NT2/D1 (cell line): ENCODE measurements around the gene HK3.
A peak's percentile ranks its signal among the peaks of the same experiment; 100 is the strongest.

Experiments used
- DNase-seq: peaks from one replicate; pipeline ENCODE4 v3.0.0-alpha.2; 2011; ENCODE audit warnings: low read depth, low spot score
- H3K27me3 ChIP-seq: 2 replicates; pipeline ENCODE4 v1.6.0; 2011; ENCODE audit warnings: mild to moderate bottlenecking; ENCODE audit not compliant: insufficient read length, insufficient read depth
- H3K36me3 ChIP-seq: 2 replicates; pipeline ENCODE4 v1.6.1; 2011; ENCODE audit warnings: mild to moderate bottlenecking, low read length, mixed read lengths; ENCODE audit not compliant: insufficient read depth, insufficient read length
- H3K4me1 ChIP-seq: 2 replicates; pipeline ENCODE4 v1.5.1; 2011; ENCODE audit not compliant: insufficient read depth, insufficient read length
- H3K4me3 ChIP-seq: 2 replicates; pipeline ENCODE4 v1.5.1; 2011; ENCODE audit warnings: low read depth; ENCODE audit not compliant: insufficient read length
- H3K9ac ChIP-seq: 2 replicates; pipeline ENCODE4 v1.6.0; 2011; ENCODE audit warnings: low read depth; ENCODE audit not compliant: insufficient read length
- H3K9me3 ChIP-seq: 2 replicates; pipeline ENCODE4 v1.5.1; 2011; ENCODE audit warnings: mild to moderate bottlenecking, low read length; ENCODE audit not compliant: insufficient read depth
- SUZ12 ChIP-seq: IDR thresholded peaks from 2 replicates; pipeline ENCODE4 v1.6.1; 2011; ENCODE audit not compliant: insufficient read length, insufficient read depth; ENCODE audit errors: extremely low read depth
- YY1 ChIP-seq: IDR thresholded peaks from 2 replicates; pipeline ENCODE4 v1.6.1; 2011; ENCODE audit not compliant: insufficient read length, insufficient read depth
- ZNF274 ChIP-seq: IDR thresholded peaks from 2 replicates; pipeline ENCODE4 v1.6.1; 2011; ENCODE audit warnings: mild to moderate bottlenecking, low read depth, low read length

HK3 gene, protein sequence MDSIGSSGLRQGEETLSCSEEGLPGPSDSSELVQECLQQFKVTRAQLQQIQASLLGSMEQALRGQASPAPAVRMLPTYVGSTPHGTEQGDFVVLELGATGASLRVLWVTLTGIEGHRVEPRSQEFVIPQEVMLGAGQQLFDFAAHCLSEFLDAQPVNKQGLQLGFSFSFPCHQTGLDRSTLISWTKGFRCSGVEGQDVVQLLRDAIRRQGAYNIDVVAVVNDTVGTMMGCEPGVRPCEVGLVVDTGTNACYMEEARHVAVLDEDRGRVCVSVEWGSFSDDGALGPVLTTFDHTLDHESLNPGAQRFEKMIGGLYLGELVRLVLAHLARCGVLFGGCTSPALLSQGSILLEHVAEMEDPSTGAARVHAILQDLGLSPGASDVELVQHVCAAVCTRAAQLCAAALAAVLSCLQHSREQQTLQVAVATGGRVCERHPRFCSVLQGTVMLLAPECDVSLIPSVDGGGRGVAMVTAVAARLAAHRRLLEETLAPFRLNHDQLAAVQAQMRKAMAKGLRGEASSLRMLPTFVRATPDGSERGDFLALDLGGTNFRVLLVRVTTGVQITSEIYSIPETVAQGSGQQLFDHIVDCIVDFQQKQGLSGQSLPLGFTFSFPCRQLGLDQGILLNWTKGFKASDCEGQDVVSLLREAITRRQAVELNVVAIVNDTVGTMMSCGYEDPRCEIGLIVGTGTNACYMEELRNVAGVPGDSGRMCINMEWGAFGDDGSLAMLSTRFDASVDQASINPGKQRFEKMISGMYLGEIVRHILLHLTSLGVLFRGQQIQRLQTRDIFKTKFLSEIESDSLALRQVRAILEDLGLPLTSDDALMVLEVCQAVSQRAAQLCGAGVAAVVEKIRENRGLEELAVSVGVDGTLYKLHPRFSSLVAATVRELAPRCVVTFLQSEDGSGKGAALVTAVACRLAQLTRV

GRCh38 chr5:176899296-176899891 is at the start of gene HK3:
TSS of gene HK3 (minus strand) at chr5:176899346. CDS start at chr5:176896159, 3,187 bp downstream.
- TF ChIP-seq ZNF274 (no peak), YY1 (no peak), SUZ12 (no peak)
- peaks cover 27% of the 10 kb centered on the region for H3K36me3 ChIP-seq
- H3K27me3 ChIP-seq = no peaks in the 10 kb centered on the region
- H3K4me3 ChIP-seq = no peak within 1 kb of the TSS
- H3K4me1 ChIP-seq = no peaks in the 10 kb centered on the region
- H3K9me3 ChIP-seq = no peaks in the 10 kb centered on the region
- no peak for DNase-seq
- no peak within 1 kb of the TSS for H3K9ac ChIP-seq

DNA sequence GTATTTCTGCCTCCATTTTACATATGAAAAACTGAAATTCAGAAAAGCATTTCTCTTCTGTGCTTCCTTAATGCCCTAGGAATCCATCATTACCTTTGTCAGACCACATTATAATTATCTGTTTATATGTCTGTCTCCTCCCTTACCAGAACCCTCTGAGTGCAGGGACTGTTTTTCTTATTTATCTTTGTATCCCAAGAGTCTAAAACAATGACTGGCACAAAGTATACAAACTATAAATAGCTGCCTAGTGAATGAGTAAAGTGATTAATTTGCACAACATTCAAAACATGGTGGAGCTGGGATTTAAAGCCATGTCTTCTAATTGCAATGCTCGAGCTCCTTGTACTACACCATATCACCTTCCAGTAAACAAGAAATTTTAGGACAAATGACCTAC is 49.3 kb upstream of the HK3 start:
- peaks cover 7% of the 10 kb centered on the region for H3K27me3 ChIP-seq
- TF ChIP-seq ZNF274 (no peak), YY1 (no peak), SUZ12 (no peak)
- H3K4me3 ChIP-seq = no peak overlapping the region
- no peaks in the 10 kb centered on the region for H3K9me3 ChIP-seq
- no peaks in the 10 kb centered on the region for H3K4me1 ChIP-seq
- H3K36me3 ChIP-seq = peaks cover 37% of the 10 kb centered on the region
- no peak for DNase-seq
- H3K9ac ChIP-seq = no peak overlapping the region

DNA sequence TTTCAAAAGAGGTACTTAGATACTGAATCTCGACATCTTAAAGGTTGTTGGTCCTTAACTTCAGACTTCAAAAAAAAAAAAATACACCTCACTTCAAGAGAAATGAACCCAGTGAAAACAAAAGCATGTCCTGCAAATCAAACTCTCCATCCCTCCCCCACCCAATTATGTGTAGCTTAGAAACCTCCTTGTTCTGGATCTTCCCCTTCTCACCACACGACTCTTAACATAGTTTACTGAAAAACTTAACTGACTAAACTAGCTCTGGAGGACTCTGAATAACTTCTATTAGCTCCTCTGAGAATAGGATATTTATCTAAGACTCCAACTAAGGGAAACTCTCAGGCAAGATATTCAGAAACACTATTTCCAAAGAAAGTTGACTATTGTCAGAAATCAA is 48.7 kb upstream of the HK3 start:
- Histone ChIP-seq H3K27me3 (peaks cover 11% of the 10 kb centered on the region), H3K9ac (no peak overlapping the region), H3K4me1 (no peaks in the 10 kb centered on the region), H3K4me3 (no peak overlapping the region), H3K9me3 (no peaks in the 10 kb centered on the region), H3K36me3 (peaks cover 36% of the 10 kb centered on the region)
- no peak for TF ChIP-seq YY1
- no peak for TF ChIP-seq ZNF274
- TF ChIP-seq SUZ12 = no peak
- no peak for DNase-seq

DNA sequence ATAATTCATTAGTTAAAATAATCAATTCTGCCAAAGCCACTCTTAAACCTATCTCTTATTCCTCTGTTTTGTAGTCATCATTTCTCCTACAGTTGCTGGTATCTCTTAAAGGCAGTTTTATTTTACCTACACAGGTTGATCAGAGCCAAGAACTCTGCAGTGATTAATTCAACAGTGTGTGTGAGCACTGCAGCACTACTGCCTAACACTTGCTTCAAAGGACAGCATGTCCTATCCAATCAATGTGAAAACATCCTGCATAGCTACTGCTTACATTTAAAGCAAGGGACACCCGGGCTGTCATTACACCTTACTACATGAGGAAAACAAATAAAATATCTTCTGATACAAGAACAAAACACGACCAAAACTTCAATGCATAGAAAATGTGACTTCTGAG is 45.1 kb upstream of the HK3 start:
- Histone ChIP-seq H3K4me3 (no peak overlapping the region), H3K9ac (no peak overlapping the region), H3K36me3 (peaks cover 38% of the 10 kb centered on the region)

DNA sequence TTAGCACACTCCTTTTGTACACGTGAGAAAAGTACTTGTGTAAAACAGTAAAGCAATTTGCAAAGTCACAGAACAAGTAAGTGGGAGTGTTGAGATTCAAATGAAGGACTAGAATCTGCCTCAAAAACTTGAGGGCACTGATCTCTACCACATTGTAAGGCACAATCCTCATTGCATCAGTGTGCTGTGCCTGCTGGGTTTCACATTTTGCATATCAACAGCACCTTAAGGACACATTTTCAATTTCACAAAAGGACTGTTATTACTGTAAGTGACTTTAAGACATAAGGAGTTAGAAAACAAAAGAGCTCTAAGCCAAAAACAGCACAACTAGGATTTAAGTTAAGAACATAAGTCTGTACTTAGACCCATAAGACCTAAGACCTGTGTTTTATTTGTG is 44.7 kb upstream of the HK3 start:
- H3K27me3 ChIP-seq = peaks cover 25% of the 10 kb centered on the region
- H3K36me3 ChIP-seq = peaks cover 35% of the 10 kb centered on the region
- H3K9ac ChIP-seq = no peak overlapping the region
- no peak for TF ChIP-seq SUZ12
- no peak for TF ChIP-seq YY1
- TF ChIP-seq ZNF274 = no peak
- no peaks in the 10 kb centered on the region for H3K9me3 ChIP-seq
- peak; percentile 71 for DNase-seq
- H3K4me1 ChIP-seq = no peaks in the 10 kb centered on the region
- no peak overlapping the region for H3K4me3 ChIP-seq

More for the DNA sequence above, 45.1 kb upstream of the HK3 start:
- peak; percentile 8 for DNase-seq
- no peaks in the 10 kb centered on the region for H3K4me1 ChIP-seq
- no peaks in the 10 kb centered on the region for H3K9me3 ChIP-seq
- TF ChIP-seq SUZ12 = no peak
- TF ChIP-seq YY1 = no peak
- TF ChIP-seq ZNF274 = no peak
- H3K27me3 ChIP-seq = peaks cover 25% of the 10 kb centered on the region

DNA sequence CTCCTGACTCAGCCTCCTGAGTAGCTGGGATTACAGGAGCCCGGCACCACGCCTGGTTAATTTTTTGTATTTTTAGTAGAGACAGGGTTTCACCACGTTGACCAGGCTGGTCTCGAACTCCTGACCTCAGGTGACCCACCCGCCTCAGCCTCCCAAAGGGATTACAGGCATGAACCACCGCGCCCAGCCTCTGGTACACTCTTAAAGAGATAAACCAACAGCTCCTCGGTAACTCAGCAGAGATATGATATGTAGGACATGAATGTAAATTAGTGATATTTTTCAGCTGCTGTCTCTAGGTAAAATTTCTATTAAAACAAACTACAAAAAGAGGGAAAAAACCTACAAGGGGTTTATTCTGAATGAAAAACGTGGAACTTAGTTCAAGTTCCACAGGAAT is 42.8 kb upstream of the HK3 start:
- Histone ChIP-seq H3K36me3 (peaks cover 42% of the 10 kb centered on the region), H3K27me3 (peaks cover 23% of the 10 kb centered on the region), H3K9me3 (no peaks in the 10 kb centered on the region), H3K4me3 (no peak overlapping the region), H3K9ac (no peak overlapping the region), H3K4me1 (no peaks in the 10 kb centered on the region)
- DNase-seq = no peak
- TF ChIP-seq SUZ12 = no peak
- no peak for TF ChIP-seq YY1
- TF ChIP-seq ZNF274 = no peak

DNA sequence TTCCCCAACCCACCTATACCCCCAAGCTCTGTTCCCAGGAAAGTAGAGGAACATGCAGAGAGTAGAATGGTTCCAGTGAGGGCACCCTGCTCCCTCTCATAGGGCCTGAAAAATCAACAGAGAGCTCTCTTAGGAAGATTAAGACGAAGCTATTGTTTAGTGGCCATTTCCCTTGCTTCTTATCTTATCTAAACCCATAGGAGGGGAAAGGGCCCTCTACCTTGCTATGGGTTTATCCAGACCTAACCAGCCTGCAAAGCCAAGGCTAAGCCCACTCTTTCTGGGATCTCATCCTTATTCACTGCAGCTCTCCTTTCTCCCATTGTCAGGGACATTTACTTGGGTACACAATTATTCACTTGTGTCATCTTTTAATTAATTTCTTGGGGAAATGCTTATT is 39.3 kb upstream of the HK3 start:
- H3K9me3 ChIP-seq = no peaks in the 10 kb centered on the region
- H3K4me3 ChIP-seq = no peak overlapping the region
- H3K36me3 ChIP-seq = peaks cover 38% of the 10 kb centered on the region
- H3K27me3 ChIP-seq = peaks cover 18% of the 10 kb centered on the region
- TF ChIP-seq YY1 (no peak), ZNF274 (no peak), SUZ12 (no peak)
- H3K4me1 ChIP-seq = no peaks in the 10 kb centered on the region
- DNase-seq = no peak
- no peak overlapping the region for H3K9ac ChIP-seq
